ENCODE data around the gene BCO2. TPM values are rescaled to one million over a fixed set of nuclear protein-coding genes. Genes with fewer than 3 reads are reported as not detected.
"Not testable (repeated sequence)": the region's sequence is repeated elsewhere in the genome, so short reads cannot be mapped to it uniquely, and the experiment has no call there.

BCO2 gene
- total RNA-seq, 1 donor from 2014 or later = 169 TPM

GRCh38 chr11:112178936-112179335, 3.6 kb downstream of the BCO2 start:
- Histone ChIP-seq H3K27me3 (ENCODE audit: low read depth) (no peaks in the 10 kb centered on the region), H3K27ac (replicated peaks) (peak overlapping the region; percentile 86), H3K9me3 (replicated peaks) (no peaks in the 10 kb centered on the region), H3K36me3 (peaks cover 6% of the 10 kb centered on the region), H3K4me1 (peaks cover 28% of the 10 kb centered on the region), H3K4me3 (peak overlapping the region; percentile 65)
- no peak for DNase-seq
- intact Hi-C loops (cut with micrococcal nuclease) = loop anchor here (10.0 kb wide), 1 partner anchor 64 kb away; no protein-coding TSS in a partner anchor
- TF ChIP-seq CTCF (IDR thresholded peaks at IDR 0.05; ENCODE audit: borderline replicate concordance) = no peak

GRCh38 chr11:112179601-112180000, 4.3 kb downstream of the BCO2 start:
- Histone ChIP-seq H3K9me3 (replicated peaks) (no peaks in the 10 kb centered on the region), H3K36me3 (peaks cover 6% of the 10 kb centered on the region), H3K4me3 (peak overlapping the region; percentile 65), H3K27ac (replicated peaks) (peak overlapping the region; percentile 86), H3K27me3 (ENCODE audit: low read depth) (no peaks in the 10 kb centered on the region), H3K4me1 (peaks cover 27% of the 10 kb centered on the region)
- TF ChIP-seq CTCF (IDR thresholded peaks at IDR 0.05; ENCODE audit: borderline replicate concordance) = no peak
- no peak for DNase-seq
- intact Hi-C loops (cut with micrococcal nuclease) = loop anchor here (10.0 kb wide), 1 partner anchor 65 kb away; no protein-coding TSS in a partner anchor

- H3K27me3 ChIP-seq (ENCODE audit: low read depth) = no peaks in the 10 kb centered on the region
- TF ChIP-seq CTCF (IDR thresholded peaks at IDR 0.05; ENCODE audit: borderline replicate concordance) = no peak
- H3K36me3 ChIP-seq = peaks cover 6% of the 10 kb centered on the region
- no peaks in the 10 kb centered on the region for H3K9me3 ChIP-seq (replicated peaks)
- H3K27ac ChIP-seq (replicated peaks) = no peak overlapping the region
- no peak overlapping the region for H3K4me3 ChIP-seq
- DNase-seq = no peak
- intact Hi-C loops (cut with micrococcal nuclease) = no loop called here
- peaks cover 39% of the 10 kb centered on the region for H3K4me1 ChIP-seq
Measured at GRCh38 chr11:112182867-112183266, 7.6 kb downstream of the BCO2 start.

GRCh38 chr11:112185883-112186282, 10.6 kb downstream of the BCO2 start:
- intact Hi-C loops (cut with micrococcal nuclease) = no loop called here
- H3K4me3 ChIP-seq = no peak overlapping the region
- H3K36me3 ChIP-seq = no peaks in the 10 kb centered on the region
- peak overlapping the region; percentile 85 for H3K27ac ChIP-seq (replicated peaks)
- TF ChIP-seq CTCF (IDR thresholded peaks at IDR 0.05; ENCODE audit: borderline replicate concordance) = no peak
- H3K27me3 ChIP-seq (ENCODE audit: low read depth) = no peaks in the 10 kb centered on the region
- no peak for DNase-seq
- peaks cover 37% of the 10 kb centered on the region for H3K4me1 ChIP-seq
- H3K9me3 ChIP-seq (replicated peaks) = no peaks in the 10 kb centered on the region

GRCh38 chr11:112186304-112186703, 11.0 kb downstream of the BCO2 start:
- Histone ChIP-seq H3K9me3 (replicated peaks) (no peaks in the 10 kb centered on the region), H3K36me3 (no peaks in the 10 kb centered on the region), H3K4me1 (peaks cover 37% of the 10 kb centered on the region), H3K27me3 (ENCODE audit: low read depth) (no peaks in the 10 kb centered on the region), H3K4me3 (no peak overlapping the region), H3K27ac (replicated peaks) (peak overlapping the region; percentile 85)
- intact Hi-C loops (cut with micrococcal nuclease) = no loop called here
- no peak for DNase-seq
- TF ChIP-seq CTCF (IDR thresholded peaks at IDR 0.05; ENCODE audit: borderline replicate concordance) = no peak

- DNase-seq; intact Hi-C loops (cut with micrococcal nuclease); H3K4me3 ChIP-seq; H3K27me3 ChIP-seq (ENCODE audit: low read depth); H3K9me3 ChIP-seq (replicated peaks); H3K4me1 ChIP-seq; H3K27ac ChIP-seq (replicated peaks): not testable (repeated sequence)
- peaks cover 37% of the 10 kb centered on the region for H3K36me3 ChIP-seq
Measured at GRCh38 chr11:112195113-112195512, 19.8 kb downstream of the BCO2 start.

Data from left ventricle myocardium inferior (tissue), 1 donor.